ENCODE results near the gene MROH8. TPM values are rescaled to one million over a fixed set of nuclear protein-coding genes. Genes with fewer than 3 reads are reported as not detected.

The MROH8 gene
- 2.1 TPM in 1 of 2 replicates, not detected in the other for total RNA-seq (2014; rRNA removed; shearing (Covaris generic))

DNA sequence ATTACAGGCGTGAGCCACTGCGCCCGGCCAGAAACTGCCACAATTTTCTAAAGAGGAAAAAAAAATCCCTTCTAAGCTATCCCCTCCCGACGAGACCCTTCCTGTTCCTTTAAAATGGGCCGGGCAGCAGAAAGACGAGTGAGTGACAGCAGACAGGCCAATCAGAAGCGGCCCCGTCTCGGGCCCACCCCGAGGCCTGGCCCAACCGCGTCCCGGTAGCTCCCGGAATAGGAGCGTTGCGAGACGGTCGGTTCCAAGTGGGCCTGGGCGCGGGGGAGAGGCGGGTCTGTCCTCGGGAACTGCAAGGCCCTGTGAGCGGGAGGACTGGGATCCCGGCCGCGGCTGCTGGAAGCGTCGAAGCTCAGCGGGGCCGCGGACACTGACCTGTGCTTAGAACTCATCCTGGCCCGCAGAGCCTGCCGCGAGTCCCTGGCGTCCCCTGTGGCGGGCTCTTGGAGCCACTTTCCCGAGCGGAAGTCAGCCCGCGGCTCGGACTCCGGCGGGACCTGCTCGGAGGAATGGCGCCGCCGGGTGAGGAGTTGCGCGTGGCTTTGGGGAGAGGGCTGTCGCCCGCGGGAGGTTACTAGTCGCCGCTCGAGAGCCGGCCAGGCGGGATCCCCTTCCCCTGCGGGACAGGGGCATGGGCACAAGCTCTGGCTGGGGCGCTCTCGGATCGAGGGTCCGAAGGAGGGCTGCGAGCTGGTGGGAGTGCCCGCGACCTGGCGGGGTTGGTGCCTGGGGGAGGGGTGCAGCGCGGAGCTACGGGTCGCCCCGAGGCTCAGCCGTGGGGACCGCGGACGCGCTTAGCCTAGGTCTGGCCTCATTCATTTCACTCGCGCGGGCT, at the start of gene MROH8, which contains the start of gene RPN2:
Gene MROH8 (minus strand): TSS at position 710 of the 844 bp plus-strand sequence.
Gene RPN2 (plus strand): TSS at position 492 of the 844 bp plus-strand sequence. CDS start 27 bp downstream, at position 519.
- DNase-seq (ENCODE audit: low read depth), result peak; percentile 99

DNA sequence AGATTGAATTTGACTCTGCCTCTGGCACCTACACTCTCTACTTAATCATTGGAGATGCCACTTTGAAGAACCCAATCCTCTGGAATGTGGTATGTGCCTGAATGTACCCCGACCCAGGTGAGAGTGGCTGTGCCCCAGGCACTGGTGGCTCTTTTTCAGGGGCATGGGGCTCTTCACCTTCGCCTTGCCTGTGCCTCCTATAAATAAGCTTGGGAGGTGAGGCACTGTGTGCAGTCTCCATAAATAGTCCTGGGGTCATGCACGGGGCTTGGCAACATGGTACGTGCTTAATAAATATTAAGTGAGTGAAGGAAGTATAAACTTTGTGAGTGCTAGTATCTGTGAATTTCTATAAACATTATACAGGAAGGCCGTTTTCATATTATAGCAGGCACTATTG, 49.3 kb upstream of the MROH8 start:
- no peak for DNase-seq (ENCODE audit: low read depth)

DNA sequence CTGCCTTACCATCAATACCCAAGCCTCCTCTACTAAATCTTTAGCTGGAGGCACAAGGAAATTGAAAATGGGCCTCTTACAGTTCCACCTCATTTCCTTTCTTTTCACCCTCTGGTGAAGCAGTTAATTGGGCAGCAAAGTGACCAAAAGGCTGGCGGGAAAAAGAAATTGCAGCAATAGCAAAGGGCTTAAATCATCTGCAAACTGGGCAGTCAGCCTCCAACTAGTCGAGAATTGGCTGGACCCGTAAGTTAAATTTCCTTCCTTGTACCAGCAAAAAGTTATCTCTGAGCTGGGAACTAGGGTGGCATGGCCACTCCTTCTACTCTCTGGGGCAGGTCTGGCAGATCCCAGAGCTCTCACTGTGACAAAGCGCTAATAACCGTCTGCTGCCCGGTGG, 48.7 kb upstream of the MROH8 start:
- no peak for DNase-seq (ENCODE audit: low read depth)

DNA sequence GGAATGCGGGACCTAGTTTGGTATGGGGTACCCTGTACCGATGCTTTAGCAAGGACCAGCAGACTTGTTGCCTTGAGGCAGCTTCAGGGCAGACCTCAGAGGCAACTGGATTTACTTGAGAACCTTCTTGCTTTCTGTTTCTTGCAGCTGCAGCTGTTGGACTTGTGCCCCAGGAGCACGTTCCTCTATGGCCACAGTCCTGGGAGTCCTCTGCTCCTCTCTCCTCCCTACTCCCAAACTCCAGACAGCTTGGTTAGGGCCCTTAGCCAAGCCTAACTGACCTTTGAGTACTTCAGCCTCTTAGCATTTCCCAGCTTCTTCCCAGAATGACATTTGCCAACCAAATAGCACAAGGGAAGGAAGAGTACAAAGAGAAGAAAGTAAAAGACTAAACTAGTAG, 47.5 kb upstream of the MROH8 start:
- DNase-seq (ENCODE audit: low read depth), result no peak

DNA sequence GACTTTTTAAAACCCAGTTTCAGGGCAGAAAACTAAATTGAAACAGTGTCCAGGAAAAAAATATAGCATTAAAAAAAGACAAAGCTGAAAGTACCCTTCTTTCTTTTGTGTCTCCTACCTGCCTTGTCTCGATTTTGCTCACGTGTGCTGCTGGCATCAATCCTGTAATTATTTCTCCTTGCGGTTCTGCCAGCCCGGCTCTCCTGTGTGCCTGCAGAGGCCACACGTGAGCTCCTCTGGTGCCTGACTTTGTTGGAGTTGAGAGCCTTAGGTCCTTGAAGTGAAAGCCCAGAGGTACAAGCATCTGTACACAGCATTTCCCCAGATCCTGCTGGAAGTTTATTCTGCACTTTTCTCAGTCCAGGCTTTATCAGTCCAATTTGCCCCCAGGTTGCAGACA, 45.8 kb upstream of the MROH8 start:
- no peak for DNase-seq (ENCODE audit: low read depth)

DNA sequence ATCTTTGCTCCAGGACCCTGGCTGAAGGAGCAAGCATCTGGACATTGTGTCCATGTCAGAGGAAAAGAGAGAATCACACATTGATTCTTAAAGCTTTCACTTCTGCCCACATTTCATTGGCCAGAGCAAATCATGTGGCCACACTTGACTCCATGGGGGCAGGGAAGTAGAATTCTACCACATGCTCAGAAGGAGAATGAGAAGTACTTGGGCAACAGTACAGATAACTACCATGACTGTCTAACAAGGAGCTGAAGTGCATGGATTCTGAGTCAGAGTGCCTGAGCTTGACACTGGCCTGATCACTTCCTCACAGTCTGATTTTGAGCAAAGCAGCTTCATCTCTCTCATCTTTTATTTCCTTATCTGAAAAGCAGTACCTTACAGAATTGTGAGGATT, 43.7 kb upstream of the MROH8 start:
- peak; percentile 61 for DNase-seq (ENCODE audit: low read depth)

DNA sequence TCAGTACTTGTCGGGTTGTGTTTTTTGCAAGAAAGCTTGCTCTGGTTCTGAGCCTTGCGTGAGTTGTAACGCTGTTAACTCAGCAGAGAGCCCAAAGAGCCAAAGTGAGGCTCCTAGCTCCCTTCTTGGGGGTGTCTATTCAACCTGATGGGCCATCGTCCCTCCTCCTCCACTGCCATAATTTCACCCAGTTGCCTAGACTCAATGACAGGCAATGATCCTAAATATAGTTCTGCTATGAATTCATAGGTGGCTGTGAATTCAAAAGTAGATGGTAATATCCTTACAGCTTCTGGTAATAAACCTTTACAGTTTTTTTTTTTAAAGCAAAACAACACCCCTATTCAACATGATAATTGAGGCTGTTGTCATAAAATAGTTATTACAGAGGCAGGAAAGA, 42.7 kb upstream of the MROH8 start:
- no peak for DNase-seq (ENCODE audit: low read depth)

DNA sequence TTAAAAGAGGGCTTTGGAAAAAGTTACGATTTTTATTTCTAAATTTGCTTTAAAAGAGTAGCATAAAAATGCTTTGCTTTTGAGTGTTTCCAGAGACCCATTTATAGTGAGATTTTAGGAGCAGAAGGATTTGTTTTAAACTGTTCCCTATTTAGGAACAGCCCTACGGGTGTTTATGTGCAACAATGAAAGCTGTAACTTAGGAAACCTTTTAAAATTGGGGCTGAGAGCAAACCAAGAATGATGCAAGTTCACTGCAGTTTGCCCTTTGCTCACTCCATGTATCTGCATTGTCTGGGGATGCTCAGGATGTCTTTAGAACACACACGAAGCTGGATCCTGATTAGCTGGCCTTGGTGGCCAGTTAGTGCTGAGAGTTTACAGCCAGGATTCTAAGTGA, 41.4 kb upstream of the MROH8 start:
- no peak for DNase-seq (ENCODE audit: low read depth)

DNA sequence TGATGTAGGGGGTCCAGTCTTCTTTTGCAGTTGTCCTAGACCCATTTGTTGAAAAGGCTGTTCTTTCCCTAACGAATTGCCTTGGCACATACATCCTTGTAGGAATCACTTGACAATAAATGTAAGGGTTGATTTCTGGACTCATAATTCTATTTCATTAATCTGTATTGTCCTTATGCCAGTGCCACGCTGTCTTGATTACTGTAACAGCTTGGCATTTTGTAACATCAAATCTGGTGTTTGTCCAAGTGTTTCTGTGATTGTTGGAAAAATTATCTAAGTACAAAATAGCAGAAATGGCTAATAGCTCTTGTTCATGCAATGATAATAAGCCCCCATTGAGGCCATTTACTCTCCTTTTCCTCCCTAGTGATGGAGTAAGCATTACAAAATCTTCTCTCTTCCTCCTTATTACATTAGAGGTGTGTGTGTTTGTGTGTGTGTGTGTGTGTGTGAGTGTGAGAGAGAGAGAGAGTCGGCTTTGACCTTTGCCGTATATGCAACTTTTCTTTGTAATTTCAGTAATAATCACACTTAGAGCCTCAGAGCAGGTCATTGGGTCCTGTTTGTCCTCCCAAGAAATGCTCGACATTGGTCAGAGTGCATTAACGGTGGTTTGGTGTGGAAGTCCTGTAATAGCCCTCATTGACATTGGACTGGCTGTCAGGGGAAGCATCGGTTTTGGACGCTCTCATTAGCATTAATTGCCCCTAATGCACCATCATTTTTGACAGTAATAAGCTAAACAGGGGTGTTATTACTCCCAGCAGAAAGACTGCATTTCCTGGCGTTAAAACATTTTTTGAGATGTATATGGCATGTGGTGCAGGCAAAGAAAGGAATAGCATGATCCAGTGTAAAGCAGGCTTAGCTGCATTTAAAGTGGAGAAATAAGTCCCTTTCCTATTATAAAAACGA, 40.7 kb upstream of the MROH8 start:
- DNase-seq (ENCODE audit: low read depth), result no peak

DNA sequence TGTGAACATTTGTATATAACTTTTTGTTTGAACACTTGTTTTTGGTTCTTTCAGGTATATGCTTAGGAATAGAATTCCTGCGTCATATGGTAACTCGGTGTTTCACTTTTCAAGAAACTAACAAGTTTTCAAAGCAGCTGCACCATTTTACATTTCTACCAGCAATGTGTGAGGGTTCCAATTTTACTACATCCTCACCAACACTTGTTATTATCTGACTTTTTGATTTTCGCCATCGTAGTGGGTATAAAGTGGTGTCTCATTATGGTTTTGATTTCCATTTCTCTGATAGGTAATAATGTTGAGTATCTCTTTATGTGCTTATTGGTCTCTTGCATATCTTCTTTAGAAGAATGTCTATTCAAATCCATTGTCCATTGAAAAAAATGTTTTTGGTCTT, 39.6 kb upstream of the MROH8 start:
- DNase-seq (ENCODE audit: low read depth), result no peak

DNA sequence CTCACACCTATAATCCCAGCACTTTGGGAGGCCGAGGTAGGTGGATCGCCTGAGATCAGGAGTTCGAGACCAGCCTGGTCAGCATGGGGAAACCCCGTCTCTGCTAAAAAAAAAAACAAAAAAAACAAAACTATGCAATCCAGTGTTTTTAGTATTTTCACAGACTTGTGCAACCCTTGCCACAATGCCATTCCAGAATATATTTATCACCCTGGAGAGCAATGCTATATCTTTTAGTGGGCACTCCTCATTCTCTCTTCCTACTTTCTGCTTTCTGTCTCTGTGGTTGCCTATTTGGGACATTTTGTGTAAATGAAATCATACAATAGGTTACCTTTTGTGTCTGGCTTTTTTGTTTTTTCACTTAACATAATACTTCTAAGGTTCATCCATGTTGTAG, 39.1 kb upstream of the MROH8 start:
- DNase-seq (ENCODE audit: low read depth), result no peak

DNA sequence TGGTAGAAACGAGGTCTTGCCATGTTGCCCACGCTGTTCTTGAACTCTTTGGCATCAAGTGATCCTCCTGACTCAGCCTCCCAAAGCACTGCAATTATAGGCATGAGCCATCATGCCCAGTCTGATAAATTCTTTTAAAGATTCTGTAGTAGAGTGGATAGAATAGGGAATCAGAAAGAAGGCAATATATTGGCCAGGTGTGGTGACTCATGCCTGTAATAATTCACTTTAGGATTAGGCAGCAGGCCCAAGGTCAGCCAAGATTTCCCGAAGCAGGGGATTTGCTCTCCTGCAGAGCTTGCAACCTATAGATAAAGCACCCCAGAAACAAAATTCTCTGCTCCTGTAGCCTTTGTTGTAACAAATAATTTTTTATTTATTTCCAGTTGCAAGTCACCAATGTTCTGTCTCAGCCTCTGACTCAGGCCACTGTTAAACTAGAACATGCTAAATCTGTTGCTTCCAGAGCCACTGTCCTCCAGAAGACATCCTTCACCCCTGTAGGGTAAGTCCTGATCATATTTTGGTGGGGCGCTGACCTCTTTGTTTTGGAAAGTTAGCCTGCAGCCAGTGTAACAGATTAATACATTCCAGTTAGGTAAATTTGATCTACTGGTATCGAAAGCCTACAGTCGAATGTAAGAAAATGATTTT, 30.4 kb upstream of the MROH8 start:
- peak; percentile 18 for DNase-seq (ENCODE audit: low read depth)

DNA sequence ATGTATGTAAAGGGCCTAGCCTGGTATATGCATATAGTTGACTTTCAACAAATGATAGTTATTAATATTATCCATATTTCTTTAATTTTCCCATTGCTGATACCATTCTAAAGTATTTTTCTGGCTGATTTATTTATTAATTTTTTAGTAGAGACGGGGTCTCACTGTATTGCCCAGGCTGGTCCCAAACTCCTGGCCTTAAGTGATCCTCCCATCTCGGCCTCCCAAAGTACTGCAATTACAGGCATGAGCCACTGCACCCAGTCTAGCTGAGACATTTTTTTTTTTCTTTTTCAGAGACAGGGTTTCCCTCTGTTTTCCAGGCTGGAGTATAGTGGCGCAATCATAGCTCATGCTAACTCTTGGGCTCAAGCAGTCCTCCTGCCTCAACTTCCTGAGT, 29.8 kb upstream of the MROH8 start:
- no peak for DNase-seq (ENCODE audit: low read depth)

DNA sequence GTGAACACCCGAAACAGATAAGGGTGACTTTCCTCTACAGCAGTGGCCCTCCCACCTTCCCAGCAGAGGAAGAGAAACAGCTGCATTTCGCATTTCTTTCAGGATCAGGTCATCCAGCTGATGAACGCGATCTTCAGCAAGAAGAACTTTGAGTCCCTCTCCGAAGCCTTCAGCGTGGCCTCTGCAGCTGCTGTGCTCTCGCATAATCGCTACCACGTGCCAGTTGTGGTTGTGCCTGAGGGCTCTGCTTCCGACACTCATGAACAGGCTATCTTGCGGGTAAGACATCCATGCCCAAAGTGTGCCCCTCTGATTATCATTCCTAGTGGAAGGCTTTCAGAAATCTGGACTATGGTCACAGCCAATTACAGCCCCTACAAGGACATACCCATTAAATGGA, 27.8 kb upstream of the MROH8 start:
- DNase-seq (ENCODE audit: low read depth), result no peak

DNA sequence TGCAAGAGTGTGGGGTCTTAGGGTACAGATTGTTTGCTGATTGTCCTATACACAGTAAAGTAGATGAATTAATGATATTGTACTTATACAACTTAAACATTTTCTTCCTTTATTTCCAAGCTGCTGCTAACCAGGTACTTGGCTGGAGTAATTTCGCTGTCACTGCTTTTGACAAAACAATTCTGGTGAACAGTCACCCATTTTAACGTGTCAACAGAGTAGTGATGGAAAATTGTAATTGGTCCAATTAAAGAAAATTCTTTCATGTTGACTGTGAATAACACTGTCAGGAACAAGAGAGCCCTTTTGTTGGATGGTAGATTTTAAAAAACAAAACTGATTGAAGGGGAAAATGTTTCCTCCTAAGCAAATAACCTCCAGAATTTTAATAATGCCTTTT, 26.4 kb upstream of the MROH8 start:
- DNase-seq (ENCODE audit: low read depth), result no peak

DNA sequence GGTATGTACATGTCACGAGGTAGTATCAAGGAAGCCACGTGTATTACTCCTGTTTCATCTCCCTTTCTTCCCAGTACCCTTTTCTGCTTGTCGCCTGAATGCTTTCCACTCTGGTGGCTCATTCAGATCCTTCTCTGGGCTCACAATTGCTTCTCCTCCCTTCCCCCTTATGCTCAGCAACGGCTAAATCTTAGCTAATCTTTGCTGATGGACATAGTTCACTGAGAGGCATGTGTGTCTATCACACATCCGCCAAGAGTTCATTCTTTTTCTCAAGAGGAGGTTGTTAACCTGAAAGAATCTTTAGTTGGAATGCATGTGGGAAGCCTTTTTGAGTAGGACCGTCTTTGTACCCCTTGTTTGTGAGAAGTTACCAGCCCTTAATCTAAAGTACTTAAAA, 25.8 kb upstream of the MROH8 start:
- no peak for DNase-seq (ENCODE audit: low read depth)

DNA sequence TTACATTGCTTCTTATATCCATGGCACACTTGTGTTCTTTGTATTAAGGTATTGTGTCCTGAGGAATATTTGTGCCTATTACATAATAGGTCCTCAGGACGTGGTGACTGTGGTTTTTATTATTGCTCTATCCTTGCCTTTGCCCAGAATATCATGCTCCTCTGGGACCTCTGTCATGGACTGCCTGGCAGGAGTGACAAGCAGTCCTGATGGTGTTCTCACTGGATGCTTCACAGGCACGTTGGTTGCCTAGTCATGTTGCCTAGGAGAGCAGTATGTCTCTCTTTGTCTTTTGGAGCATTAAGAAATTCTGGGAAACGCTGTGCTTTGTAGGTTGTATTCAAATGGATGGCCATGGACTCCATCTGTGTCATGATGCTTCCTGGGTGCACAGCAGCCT, 24.7 kb upstream of the MROH8 start:
- no peak for DNase-seq (ENCODE audit: low read depth)

DNA sequence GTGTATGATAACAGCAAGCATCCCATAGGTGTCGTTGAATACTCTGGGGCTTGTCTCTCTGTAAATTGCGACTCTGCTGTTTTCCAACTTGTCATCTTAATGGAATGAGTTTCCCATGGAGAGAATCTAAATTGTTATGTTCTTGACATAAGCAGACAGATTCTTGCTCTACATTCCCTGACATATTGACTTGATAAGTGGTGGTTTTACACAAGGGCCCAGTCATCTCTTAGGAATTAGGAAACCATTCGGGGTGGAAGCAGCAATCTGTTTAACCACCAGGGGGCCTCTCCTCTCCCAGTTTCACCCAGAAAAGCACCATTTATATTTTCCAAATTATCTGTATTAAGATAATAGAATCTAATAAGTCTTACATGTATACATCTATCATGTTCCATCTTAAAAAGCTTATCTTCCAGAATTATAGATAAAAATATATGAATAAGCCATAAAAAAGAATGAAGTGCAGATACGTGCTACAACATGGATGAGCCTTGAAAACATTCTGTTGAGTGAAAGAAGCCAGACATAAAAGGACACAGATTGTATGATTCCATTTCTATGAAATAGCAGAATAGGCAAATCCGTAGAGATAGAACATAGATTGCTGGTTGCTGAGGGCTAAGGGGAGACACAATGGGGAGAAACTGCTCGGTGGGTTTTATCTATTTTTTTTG, 23.1 kb upstream of the MROH8 start:
- peak; percentile 98 for DNase-seq (ENCODE audit: low read depth)

DNA sequence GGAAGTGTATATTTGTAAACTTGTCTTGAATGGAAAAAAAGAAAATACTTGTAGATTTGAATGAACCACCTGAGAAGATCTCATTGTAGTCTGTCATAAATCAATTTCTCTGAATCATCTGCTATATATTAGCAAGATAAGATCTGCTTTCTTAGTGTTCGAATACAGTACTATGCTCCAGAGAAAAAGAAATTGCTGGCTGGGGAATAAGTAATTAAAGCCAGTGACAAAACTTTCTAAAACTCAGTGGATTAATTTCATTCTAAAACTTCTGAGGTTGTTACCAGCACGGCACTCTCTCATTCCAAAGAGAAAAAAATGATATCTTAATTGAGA, 22.4 kb upstream of the MROH8 start:
- DNase-seq (ENCODE audit: low read depth), result peak; percentile 20

DNA sequence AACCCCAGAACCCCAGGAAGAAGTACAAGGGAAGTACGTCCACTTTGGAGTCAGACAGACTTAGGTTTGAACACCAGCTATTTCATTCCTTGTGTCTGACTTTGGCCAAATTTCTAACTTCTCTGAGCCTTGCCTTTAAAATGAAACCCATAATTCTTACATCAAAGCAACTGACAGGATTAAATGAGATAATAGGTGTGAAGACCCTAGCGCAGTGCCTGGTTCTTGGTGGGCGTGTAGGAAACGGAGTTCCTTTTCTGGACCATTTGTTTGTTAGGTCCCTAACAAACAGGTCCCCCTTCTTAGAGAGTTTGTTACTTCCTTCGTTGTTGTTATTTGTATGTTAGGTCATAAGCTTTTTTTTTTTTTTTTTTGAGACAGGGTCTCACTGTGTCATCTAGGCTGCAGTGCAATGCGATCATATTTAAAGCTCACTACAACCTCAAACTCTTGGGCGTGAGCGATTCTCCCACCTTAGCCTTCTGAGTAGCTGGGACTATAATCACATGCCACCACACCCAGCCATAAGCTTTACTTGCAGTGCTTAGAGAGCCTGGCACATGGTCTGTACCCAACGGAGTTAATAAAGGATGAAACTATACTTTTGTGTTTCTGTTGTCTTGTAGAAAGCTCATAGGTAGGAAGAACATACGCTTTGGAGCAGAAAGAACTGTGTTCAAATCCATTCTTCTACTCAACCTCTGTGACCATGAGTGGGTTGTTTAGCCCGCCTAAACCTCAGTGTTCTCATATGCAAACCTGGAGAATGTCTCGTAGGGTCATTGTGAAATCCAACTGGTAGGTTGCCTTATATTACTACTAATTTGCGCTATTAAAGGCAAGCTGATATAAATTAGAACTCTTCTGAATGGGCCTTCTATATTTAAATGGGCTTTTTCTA, 21.8 kb upstream of the MROH8 start:
- DNase-seq (ENCODE audit: low read depth), result no peak

DNA sequence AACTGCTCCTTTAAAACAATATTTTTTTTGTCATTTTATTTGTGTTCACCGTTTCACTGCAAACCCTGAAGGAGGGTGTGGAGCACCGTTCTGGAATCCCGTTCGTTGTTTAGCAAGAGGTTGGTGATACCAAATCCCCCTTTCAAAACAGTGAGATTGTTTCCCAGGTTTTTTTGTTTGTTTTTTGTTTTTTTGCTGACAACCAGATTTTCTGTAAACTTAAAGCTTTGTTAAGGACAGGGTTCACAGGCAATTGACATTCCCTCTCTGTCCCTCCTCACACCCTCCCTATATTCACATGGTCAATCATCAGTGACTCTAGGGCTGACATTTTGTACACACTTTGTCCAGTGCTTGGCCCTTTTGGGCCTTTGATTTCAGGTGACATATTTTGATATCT, 21.0 kb upstream of the MROH8 start:
- no peak for DNase-seq (ENCODE audit: low read depth)
